HepG2 (cell line): ENCODE results near the gene PCGF5. TPM values are rescaled to one million over a fixed set of nuclear protein-coding genes. Genes with fewer than 3 reads are reported as not detected.

ENCODE experiments used
- ZBTB40 ChIP-seq, 2 experiments: fragments of 450-650 bp in 1 of 2; sonication (generic) in 1 of 2; formaldehyde crosslinking in 1 of 2; IDR thresholded peaks; 2 replicates each; pipeline versions ENCODE4 v1.6.1 to v1.8.0; 2016 to 2022; ENCODE audit warnings: antibody characterized with exemption in 1 of 2, mild to moderate bottlenecking in 1 of 2, missing genetic modification reagents in 1 of 2
- ZNF800 ChIP-seq: sonication (generic); formaldehyde crosslinking; IDR thresholded peaks from 2 replicates; pipeline ENCODE4 v1.4.0; 2020; ENCODE audit warnings: missing genetic modification reagents
- polyA plus RNA-seq, 8 experiments: library from polyadenylated mRNA; depleted of rRNA in 3 of 8; stranded (reverse) in 7 of 8; unstranded in 1 of 8; fragments of >200 nt; fragmentation: Illumina TruSeq in 4 of 8; extraction: Trizol in 4 of 8; gene quantifications; 2 replicates each; pipeline versions ENCODE4 v1.2.1 to v1.2.3, GENCODE V29; 2011 to 2016; ENCODE audit warnings: low read depth in 4 of 8, missing spikeins in 1 of 8, mixed read lengths in 1 of 8; ENCODE audit not compliant: insufficient read depth in 1 of 8
- total RNA-seq, 5 experiments: library from RNA; depleted of rRNA; stranded (reverse); fragments of >200 nt; fragmentation: Illumina TruSeq; extraction: Trizol; gene quantifications; 2 replicates each; pipeline ENCODE4 v1.2.3, GENCODE V29; 2016; ENCODE audit warnings: low read depth in 1 of 5

Gene PCGF5
- total and polyA plus RNA-seq, 2 of the 13 experiments (the other 11 are each of a cell fraction or from before 2014, with no cell fraction given): 61.3 to 138 TPM

- TF ChIP-seq ZBTB40 (IDR thresholded peaks at IDR 0.05) (peak; percentile 80), ZBTB40 (CRISPR knock-in tag; IDR thresholded peaks at IDR 0.05) (peak; percentile 97), ZNF800 (CRISPR knock-in tag) (no peak)
Observed at GRCh38 chr10:91208642-91209041, 11.8 kb upstream of the PCGF5 start (continued).
